ENCODE measurements around the gene WRAP53.

DNA sequence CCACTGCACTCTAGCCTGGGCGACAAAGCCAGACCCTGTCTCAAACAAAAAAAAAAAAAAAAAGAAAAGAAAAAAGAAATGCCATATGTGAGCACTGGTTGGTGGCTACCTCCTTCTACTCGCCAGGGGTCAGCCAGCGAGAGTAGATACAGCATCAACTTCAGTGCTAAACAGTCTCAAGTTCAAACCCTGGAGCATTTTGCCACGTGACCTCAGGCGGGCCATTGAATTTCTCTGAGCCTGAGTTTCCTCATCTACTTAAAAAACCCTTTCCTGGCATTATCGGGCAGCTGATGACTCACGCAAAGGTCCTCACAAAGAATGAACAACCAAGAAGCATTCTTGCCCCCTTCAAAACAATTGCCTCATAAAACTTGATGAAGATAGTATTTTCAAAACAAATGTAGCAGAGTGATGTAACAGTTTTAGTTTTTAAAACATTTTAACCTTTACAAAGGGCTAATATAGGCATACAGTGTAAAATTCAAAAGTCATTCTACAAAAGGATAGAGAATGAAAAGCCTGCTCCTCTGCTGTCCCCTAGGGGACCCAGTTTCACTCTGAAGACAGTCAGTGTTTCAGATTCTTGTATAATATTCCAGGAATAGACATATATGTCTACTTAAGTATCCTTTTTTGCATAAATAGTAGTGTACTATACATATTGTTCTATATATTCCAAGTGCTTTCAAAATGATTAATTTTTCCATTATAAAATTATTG, 57.6 kb downstream of the WRAP53 start:
- TF ChIP-seq, protein P1, sequence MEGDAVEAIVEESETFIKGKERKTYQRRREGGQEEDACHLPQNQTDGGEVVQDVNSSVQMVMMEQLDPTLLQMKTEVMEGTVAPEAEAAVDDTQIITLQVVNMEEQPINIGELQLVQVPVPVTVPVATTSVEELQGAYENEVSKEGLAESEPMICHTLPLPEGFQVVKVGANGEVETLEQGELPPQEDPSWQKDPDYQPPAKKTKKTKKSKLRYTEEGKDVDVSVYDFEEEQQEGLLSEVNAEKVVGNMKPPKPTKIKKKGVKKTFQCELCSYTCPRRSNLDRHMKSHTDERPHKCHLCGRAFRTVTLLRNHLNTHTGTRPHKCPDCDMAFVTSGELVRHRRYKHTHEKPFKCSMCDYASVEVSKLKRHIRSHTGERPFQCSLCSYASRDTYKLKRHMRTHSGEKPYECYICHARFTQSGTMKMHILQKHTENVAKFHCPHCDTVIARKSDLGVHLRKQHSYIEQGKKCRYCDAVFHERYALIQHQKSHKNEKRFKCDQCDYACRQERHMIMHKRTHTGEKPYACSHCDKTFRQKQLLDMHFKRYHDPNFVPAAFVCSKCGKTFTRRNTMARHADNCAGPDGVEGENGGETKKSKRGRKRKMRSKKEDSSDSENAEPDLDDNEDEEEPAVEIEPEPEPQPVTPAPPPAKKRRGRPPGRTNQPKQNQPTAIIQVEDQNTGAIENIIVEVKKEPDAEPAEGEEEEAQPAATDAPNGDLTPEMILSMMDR (IDR thresholded peaks at IDR 0.05), result no peak
- no peak for TF ChIP-seq POLR2A (IDR thresholded peaks at IDR 0.05)
